ENCODE measurements around the gene LPP. TPM values are rescaled to one million over a fixed set of nuclear protein-coding genes. Genes with fewer than 3 reads are reported as not detected.

The LPP gene
- total RNA-seq, 2 donors from 2014 or later: 1,601 to 1,705 TPM

DNA sequence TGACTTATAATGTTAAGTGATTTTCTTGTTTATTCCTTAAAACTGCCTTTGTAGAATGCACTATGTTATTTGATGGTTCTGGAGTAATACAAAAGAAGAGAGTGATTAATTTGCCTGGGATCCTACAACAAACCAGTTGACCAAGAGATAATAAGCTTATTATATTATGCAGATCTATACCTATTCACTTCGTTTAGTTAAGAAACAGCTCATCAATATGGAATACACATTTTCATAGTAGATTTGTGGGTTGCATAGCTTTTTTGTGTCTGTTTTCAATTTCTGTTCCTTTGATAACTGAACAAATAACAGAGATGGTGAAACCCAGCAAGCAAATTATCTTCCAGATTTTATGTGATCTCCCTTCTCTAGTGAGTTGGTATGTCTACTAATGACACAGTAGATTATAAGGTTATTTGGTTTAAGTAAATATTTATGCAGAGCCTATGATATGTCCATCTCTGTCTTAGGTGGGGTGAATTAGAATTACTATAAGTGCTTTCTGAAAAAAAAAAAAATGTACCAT lies 574.5 kb downstream of the LPP start:
- intact Hi-C loops (cut with DNase I): no loop called here
- DNase-seq (ENCODE audit: low spot score): no peak

DNA sequence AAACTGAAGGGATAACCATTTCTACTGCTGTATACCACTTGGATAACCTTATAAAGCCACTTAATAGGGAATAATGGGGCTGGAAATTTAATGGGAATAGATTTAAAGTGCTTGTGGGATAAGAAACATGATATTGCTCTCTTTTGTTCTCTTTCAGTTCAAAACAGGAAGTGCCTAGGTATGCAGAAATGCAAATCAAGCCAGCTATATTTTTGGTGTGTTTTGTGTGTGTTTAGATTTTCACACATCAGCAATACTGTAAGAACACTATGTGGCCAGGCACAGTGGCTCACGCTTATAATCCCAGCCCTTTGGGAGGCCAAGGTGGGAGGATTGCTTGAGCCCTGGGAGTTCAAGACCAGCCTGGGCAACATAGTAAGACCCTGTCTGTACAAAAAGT lies 575.5 kb downstream of the LPP start:
- intact Hi-C loops (cut with DNase I): no loop called here
- no peak for DNase-seq (ENCODE audit: low spot score)

DNA sequence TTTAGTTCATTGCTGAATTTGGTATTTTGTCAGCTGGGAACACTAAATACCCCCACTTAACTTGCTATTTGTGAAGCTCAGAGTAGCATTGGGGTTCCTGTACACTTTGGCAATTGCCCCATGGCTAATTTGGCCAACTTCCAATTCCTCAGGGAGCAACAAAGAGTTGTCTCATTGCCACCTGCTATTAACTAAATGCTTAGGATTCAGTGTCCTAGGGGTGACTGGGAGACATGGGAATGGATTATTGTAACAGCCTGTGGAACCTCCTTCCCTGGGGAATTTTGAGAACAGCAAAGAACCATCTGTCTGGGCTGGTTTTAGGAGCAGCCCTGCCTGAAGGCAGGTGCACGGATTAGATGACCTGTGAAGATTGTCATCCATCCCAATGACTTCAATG lies 580.4 kb downstream of the LPP start:
- no peak for DNase-seq (ENCODE audit: low spot score)
- intact Hi-C loops (cut with DNase I): no loop called here

DNA sequence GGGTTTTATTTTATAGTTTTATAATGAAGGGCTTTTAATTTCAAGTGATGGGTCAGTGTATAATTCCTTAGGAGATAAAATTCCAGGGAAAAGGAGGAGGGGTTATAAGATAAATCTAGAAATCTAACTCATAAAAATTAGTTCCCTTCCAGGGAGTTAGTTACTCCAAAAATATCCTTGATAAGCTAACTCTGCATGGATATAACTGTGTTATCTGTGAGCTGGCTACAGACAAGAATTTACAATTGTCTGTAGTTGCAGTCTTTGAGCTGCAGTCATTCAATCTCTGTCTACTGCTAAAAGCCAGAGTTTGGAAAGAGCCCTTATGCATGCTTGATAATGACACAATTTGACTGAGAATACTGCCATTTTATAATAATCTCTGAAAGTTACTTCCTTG lies 585.6 kb downstream of the LPP start:
- intact Hi-C loops (cut with DNase I): no loop called here
- DNase-seq (ENCODE audit: low spot score): no peak

DNA sequence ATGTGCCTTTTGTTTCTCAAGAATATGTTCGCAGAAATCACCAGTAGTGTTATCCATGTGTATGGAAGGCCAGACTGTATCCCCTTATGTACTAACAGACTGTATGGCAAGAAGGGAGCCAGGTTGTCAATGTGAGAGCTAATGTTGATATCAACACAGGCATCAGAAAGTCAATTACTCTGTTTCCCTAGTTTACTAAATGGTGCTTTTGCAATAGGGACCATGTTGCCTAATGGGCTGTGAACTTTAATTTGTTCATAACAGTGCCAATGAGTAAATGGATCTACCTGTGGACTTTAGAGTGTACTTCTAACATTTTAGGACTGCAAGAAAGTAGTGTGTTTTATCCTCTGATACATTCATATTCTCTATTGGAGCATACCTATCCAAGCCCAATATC lies 586.1 kb downstream of the LPP start:
- intact Hi-C loops (cut with DNase I): no loop called here
- DNase-seq (ENCODE audit: low spot score): no peak

DNA sequence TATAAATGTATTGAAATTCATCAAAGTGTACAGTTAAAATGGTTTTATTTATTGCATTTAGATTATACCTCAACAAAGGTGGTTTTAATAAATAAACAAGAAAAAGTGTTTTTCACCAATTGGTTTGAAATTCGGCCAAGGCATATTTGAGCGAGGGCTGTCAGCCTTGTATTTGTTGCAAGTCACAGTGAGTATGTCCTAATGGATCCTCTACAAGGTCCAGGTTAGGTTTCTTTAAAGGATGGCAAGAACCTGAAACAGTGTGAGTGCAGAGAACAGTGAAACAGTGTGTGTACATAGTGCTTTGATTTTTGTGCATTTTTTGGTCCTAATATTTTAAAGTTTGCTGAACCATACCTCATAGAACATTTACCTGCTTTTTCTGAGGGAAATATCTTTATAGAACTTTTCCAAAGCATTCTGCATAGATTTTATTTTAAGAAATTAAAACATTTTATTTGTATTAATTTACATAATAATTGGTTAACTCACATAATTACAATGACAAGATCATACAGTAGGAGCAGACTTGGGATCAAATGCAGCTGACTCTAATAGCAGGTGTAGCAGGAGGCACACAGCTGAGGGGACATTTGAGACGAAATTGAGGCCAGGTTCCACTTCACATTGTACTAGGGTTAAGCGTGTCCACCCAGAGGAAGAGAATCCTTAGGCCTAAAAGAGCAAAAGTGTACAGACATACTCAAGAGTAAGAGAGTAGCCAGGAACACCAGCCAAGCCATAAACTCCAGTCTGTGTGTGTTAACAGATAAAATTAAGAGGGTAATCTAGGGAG lies 589.0 kb downstream of the LPP start:
- intact Hi-C loops (cut with DNase I): no loop called here
- no peak for DNase-seq (ENCODE audit: low spot score)

DNA sequence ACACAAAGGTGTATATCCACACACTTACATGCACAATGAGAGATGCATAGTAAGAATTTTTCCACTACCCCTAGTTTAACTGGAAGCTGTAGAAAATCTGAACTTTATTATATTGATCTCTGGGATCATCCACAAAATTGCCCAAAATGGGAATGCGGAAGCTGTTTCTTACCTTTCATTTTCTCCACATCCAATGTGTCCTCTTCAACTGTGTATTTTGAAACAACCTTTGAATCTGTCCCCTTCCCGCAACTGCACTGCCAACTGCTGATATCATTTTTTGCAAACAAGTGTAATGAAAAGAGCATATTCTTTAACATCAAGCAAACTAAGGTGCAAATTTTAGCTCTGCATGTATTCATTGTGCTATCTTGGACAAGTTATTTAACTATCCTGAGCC lies 590.2 kb downstream of the LPP start:
- intact Hi-C loops (cut with DNase I): no loop called here
- DNase-seq (ENCODE audit: low spot score): no peak

DNA sequence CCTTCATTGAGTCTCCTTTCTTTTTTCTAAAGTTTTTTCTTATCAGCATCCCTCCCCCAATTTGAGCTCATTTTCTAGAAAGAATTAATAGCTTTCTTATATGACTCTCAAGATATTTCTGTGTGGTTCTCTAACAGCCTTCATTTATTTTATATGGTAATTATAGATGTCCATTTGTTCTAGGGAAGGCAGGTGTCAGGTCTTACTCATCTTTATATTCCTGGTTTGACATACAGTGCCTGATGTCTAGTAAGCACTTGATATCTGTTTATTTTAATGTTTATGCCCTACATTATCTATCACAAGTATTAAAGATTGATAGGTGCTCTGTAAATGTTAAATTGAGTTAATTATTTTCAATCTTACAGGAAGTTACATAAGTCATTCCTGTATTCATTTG lies 591.1 kb downstream of the LPP start:
- intact Hi-C loops (cut with DNase I): no loop called here

DNA sequence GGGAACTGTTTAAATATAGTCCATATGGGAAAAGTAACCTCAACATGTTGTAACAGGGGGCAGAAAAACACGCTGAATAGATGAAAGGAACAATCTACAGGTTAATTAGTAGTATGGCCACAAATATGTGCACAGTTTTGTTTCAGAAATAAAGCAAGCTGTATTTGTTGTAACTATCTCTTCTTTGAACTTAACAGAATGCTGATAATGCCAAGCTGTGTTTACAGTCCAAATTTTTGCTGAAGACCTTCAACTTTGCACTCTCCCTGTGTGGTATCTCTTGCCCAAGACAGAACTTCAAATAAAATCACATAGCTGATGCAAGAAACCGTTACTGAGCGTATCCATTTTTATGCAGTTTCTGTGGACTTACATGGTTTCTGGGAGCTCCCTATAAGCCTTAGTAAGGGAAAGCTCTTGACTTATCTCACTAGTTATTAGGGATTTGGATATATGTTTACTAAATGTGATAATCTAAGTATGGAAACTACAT lies 592.4 kb downstream of the LPP start:
- intact Hi-C loops (cut with DNase I): no loop called here
- DNase-seq (ENCODE audit: low spot score): no peak

More for the DNA sequence above, 591.1 kb downstream of the LPP start:
- no peak for DNase-seq (ENCODE audit: low spot score)

DNA sequence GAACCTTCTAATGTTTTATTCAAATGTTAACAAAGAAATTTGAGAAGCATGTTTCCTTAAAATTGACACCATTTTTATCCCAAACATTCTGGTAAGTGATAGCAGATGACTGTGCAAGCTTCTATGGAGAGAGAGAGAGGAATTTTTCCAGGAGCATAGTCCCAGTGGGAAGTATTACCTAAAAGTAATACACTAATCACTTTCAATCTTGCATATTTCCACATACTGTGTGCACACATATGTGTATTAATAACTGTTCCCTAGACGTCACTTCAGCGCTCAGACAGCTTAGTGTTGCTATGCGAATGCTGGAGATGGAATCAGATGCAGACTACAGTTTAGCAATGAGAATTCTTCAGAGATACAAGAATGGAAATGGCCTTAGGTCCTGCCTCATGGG lies 593.5 kb downstream of the LPP start:
- no peak for DNase-seq (ENCODE audit: low spot score)
- intact Hi-C loops (cut with DNase I): no loop called here

DNA sequence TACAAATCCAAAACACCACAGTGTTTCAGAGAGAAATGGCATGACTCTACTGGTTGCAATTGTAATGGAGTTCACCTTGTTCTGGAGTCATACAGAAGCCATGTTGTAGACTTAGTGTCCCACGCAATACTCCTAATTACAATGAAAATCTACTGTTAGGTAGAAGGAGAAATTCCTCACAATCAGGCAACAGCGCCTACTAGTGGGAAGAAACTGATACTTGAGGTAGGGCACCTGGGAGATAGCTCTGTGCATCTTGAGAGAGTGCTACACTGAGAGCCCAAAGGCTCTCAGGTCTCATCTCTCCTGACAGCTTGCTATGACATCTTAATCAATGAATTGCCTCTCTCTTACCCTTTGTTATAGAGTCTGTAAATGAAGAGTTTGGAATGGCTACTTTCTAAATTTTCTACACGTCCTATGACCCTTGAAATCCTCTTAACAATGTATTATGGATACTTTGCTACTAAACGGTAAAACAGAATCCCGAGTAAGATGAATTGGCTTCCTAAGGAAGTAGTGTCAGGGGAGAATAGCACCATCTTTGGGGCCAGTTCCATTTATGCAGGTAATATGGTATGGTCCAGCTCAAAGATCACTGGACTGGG lies 595.2 kb downstream of the LPP start:
- intact Hi-C loops (cut with DNase I): no loop called here

DNA sequence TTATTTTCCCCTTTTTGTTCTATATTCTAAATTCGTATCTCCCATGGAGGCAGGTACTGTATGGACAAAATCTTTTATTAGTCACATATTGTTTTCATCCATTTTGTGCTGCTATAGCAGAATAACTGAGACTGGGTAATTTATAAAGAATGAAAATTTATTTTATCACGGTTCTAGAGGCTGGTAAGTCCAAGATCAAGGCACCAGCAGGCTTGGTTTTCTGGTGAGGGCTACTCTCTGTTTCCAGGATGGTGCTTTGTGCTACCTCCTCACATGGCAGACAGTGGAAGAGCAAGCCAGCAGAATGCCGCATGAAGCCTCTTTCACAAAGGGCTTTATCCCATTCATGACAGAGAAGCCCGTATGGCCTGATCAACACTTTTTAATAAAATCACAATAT lies 595.9 kb downstream of the LPP start:
- intact Hi-C loops (cut with DNase I): no loop called here
- no peak for DNase-seq (ENCODE audit: low spot score)

More for the DNA sequence above, 595.2 kb downstream of the LPP start:
- no peak for DNase-seq (ENCODE audit: low spot score)

DNA sequence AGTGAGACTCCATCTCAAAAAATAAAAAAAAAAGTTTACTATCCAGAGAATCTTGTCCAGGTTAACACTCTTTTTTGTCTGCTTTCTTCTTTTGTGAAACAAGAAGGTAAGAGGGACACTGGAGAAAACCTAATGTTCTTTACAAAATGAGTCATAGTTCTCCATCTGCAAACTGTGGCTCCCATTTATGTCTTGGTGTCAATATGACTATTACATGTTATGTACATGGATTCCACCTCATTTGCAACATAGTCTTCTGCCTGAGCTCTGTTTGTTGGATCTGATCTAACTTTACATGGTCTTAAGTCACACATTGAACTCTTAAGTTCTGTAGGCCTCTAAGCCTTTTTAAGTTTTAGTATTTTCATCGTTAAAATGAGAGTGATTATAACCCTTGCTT lies 596.7 kb downstream of the LPP start:
- no peak for DNase-seq (ENCODE audit: low spot score)
- intact Hi-C loops (cut with DNase I): no loop called here

DNA sequence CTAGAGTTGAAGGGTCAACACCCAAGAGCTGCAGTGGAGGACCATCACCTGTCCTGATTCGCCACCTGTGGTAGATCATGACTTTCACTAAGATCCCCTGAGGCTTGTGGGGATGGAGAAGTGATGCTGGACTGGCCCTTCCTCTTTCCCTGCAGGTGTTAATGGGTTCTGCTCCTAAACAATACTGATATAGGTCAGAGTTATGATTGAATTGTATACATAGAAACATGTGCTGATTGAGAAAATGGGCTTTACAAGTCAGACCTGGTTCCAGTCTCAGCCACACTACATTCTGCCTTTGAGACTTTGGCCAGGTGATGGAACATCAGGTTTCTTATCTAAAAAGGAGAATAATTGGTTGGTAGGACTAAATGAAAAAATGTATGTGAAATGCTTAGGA lies 598.9 kb downstream of the LPP start:
- intact Hi-C loops (cut with DNase I): no loop called here
- DNase-seq (ENCODE audit: low spot score): no peak

DNA sequence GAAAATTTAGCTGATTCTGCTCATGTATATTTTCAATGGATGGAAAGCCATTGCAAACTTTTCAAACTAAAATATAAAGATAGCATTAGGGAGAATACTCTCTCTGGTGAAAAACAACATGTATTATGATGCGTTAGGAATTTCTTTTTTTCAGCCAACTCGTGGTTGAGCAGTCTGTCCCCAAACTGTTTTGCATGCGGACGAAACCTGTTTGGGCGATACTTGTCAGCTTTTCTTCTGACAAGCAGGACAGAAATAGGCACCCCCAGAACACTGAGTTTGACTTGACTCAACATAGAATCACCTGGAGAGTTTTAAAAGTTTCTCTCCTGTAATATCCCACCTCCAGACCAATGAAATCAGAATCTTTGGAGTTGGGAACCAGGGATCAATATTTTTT lies 600.3 kb downstream of the LPP start:
- no peak for DNase-seq (ENCODE audit: low spot score)
- intact Hi-C loops (cut with DNase I): no loop called here

DNA sequence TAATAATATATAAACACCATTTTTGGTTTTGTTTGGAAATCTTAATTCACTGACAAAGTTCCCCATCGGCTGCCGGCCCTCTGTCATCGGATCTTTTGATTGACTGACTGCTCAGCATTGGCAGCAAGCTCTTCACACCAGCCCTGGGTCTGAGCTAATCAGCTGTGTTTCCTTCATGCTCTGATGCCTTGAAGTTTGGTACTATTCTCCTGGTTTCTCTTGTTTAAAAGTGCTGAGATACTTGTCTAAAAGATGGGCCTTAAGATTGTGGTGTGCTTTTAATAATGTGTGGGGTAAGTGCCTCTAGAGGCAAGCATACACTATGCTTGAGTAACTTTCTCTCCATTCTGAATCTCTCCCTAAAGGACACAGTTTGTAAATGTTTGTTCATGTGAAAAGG lies 602.3 kb downstream of the LPP start:
- intact Hi-C loops (cut with DNase I): no loop called here
- no peak for DNase-seq (ENCODE audit: low spot score)

DNA sequence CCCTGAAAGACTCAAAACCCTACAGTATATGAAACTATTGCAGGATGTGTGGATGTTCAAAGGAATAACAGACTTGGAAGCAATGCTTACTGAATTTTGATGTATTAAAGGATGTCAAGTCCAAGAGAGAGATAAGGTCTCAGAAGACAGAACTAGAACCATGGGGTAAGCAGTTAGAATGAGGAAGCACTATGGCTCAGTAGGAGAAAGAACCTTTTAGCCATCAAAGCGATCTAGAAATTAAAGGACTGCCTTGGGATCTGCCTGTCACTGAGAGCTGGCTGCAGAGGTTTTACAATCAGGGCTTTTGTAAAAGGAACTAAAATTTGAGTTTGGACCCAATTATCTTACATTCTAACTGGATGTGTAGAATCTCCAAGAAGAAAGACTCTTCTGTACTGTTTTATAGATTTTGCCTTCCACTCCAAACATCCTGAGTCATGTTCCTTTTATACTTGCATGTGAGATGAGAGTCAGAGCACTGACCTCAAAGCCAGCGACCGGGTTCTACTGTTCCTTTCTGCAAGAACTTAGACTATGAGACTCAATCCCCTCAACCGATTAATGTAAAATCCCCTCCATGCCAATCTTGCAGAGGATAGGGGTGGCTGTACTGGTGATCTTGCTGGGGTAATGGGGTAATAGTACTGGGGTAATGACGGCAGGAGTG lies 605.5 kb downstream of the LPP start:
- no peak for DNase-seq (ENCODE audit: low spot score)
- intact Hi-C loops (cut with DNase I): no loop called here

DNA sequence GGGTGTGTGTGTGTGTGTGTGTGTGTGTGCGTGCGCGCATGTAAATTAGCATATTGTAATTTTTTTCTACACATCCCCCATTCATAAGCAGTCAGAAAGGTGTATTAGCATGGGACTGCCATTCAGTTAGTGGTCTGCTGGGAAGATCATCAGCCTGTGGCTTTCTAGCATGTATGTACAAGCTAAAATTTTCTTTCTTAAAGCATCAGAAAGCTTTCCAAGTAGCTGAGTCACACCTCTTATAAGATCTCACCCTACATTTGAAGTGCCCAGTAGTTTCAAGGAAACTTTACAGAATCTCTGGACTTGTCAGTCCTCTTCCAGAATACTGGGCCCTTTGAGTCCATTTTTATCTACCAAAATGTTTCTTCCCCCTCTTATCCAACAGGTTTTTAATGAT lies 606.5 kb downstream of the LPP start:
- no peak for DNase-seq (ENCODE audit: low spot score)
- intact Hi-C loops (cut with DNase I): no loop called here

DNA sequence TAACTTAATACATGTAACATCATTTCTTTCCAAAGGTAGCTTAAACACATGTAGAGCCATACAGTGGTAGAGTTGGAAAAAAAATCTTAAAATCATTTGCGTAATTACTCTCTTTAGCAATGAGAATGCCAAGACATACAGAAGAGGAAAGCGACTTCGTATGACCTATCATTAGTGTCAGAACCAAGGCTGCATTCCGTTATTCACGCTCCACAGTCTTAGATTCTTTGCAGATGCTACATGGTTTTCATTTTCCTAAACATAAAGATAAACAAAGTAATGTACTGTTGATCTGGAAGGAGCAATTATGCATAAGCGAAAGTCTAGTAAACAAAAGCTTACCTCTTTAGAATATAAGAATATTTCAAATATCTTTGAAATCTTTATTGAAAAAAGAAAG lies 607.5 kb downstream of the LPP start:
- intact Hi-C loops (cut with DNase I): no loop called here

DNA sequence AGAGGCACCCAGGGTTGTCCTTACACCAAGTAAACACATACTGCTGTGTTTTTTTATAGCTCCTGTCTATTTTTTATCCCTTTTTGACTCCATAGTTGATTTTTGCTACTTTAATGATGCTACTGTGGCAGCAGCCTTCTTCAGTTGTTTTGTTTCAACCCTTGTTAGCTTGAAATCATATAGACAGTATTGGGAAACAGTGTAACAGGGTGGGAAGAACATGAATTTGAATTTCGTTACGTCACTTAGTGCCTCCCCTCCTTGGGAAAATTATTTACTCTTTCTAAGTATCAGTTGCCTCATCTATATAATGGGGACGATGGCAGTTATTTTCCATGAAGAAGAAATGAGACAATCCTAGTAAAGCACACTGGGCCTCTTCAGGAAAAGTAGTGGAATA lies 608.0 kb downstream of the LPP start:
- intact Hi-C loops (cut with DNase I): no loop called here
- DNase-seq (ENCODE audit: low spot score): no peak

More for the DNA sequence above, 607.5 kb downstream of the LPP start:
- no peak for DNase-seq (ENCODE audit: low spot score)

All from posterior vena cava (tissue), 2 donors.